Muscle of back (tissue), 11 donors: Measurements from ENCODE around the gene PLEKHN1. TPM values are rescaled to one million over a fixed set of nuclear protein-coding genes. Genes with fewer than 3 reads are reported as not detected.

Experiments
- DNase-seq, 3 donors: peaks; one replicate each; pipeline versions ENCODE4 v3.0.0 to v3.0.0-alpha.2; 2013
- polyA plus RNA-seq, 10 donors: library from polyadenylated mRNA; unstranded; fragments of 120-200 nt; gene quantifications; one replicate each; pipeline ENCODE4 v1.2.1, GENCODE V29; 2013; ENCODE audit not compliant: insufficient read length in 10 of 10

PLEKHN1 gene
- polyA plus RNA-seq, 10 donors, result 0.10 to 1.3 (median 0.25) TPM; not detected in 5

GRCh38 chr1:929712-930632 is 36.3 kb upstream of the PLEKHN1 start:
- no peak for DNase-seq

GRCh38 chr1:930633-931138 is 35.6 kb upstream of the PLEKHN1 start:
- no peak for DNase-seq

- DNase-seq, result no peak
Measured at GRCh38 chr1:931380-932172, 34.7 kb upstream of the PLEKHN1 start.

GRCh38 chr1:932173-932510 is 34.1 kb upstream of the PLEKHN1 start:
- peak in 1 of 3 donors; percentile 11 for DNase-seq

DNA sequence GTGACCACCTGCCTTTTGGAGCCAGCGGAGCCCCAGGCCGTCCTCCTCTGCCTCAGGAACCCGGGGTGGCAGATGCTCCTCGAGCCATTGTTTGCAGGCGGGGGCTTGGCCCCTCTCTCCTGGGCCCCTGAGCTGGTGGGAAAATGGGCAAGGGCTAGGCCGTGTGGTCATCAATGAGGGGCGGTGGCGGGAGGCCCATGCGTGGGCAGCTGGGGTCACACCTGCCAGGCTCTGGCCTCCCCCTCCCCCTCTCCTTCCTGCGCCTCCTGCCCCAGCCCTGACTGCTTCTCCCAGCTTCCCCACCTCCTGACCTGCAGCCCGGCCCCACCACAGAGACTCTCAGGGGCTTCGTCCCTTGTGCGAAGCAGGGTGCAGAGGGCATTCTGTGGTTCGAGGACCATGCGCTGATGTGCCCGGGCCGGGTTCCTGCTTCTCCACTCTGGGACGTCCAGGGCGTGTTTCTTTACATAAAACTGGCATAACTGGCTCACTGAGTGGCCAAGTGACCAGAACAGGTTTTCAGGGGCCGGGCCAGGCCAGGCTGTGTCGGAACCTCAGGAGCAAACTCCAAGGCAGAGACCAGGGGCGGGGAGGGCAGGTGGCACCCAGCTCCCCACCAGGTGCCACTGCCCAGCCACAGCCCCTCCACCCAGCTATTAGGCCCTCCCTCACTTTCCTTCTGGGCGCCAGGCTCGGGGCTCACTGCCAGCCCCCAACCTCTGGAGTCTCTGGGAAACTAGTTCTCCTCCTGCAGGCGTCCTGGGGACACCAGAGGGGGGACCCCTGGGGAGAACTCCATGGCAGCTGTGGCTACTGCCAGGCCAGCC is 33.3 kb upstream of the PLEKHN1 start:
- peak in 1 of 3 donors; percentile 5 for DNase-seq

- peak in 1 of 3 donors; percentile 8 for DNase-seq
Measured at GRCh38 chr1:933603-933940, 32.7 kb upstream of the PLEKHN1 start.

DNA sequence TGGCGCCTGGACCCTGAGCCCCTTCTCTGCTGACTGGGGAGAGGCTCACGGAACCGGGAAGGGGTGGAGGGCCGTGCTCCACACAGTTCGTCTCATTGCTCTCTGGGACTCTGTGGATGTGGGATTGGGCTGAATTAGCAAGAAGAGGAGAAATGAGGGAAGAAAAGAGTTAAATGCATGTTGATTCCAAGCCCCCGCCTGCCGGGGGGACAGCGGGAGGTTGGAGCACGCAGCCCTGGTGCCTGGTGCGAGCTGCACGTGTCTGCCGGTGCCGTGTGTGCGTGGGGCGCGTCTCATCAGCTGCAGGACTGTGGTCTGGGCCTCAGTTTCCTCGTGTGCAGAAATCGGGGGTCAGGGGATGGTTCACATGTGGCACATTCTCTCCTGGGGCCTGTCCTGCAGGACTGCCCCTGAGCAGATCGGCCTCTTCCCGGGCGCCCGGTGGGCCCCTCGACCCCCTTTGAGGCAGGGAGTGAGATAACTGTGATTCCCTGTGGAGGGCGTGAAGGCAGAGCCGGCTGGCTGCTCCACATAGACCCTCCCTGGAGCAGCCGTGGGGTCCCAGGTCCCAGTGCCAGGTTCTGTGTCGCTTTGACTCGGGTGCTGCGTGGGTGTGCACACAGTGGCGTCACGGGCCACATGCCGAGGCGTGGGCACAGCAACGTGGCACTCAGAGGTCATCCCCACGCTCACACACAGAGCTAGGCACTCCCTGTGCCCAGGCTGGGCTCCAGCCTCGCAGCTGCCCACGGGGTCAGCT is 31.1 kb upstream of the PLEKHN1 start:
- DNase-seq, result peak in 1 of 3 donors; percentile 3

DNA sequence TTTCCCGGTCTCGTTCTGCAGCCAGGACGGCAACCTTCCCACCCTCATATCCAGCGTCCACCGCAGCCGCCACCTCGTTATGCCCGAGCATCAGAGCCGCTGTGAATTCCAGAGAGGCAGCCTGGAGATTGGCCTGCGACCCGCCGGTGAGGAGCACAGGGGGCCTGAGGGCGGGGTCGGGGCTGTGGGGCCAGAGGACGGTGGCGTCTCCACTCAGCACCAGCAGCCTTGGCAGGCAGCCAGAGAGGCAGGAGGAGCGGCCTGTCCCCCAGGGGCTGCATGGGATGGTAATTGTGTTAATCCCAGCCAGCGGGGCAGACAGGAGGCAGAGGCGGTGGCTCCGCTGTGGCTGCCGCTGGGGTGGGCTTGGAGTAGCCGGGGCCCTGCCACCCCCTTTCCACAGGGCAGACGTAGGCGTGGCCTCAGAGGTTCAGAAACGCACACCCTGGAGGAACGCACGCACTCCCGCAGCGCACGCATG is 30.5 kb upstream of the PLEKHN1 start:
- DNase-seq, result no peak

DNA sequence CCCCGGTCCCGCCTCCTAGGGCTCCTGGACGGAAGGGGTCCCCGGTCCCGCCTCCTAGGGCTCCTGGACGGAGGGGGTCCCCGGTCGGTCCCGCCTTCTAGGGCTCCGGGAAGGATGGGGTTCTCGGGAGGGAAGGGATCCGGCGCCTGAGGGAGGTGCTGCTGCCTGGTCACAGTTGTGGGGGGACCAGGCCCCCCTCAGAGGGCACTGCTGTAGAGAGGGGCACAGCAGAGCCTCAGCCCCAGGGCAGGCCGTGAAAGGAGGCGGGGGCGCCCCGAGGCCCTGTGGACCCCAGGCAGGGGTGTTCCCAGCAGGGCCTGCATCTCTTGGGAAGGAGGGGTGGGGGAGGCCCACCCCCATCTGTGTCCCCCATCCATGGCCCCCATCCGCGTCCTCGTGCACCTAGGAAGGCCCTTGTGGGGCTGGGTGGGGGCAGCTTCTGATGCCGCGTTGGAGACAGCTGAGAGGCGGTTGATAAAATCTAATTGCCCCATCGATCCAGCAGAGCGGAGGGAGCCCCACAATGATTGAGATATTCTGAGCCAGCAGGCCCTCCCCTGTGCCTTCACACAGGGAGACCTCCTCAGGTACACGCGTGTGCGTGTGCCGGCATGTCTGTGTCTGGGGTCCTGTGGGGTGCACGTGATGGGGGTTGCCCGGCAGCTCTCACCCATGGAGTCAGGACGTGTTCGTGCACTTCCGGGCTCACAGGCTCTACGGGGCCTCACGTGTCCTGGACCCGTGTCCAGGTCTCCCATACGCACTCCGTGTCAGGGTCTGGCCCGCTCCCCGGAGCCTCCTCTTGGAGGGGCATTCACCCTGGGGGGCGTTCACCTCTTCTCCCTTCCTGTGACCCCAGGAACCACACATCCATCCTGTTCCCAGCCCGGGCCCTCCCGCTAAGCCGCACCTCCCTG is 29.7 kb upstream of the PLEKHN1 start:
- no peak for DNase-seq

- no peak for DNase-seq
Measured at GRCh38 chr1:937521-937920, 28.8 kb upstream of the PLEKHN1 start.

DNA sequence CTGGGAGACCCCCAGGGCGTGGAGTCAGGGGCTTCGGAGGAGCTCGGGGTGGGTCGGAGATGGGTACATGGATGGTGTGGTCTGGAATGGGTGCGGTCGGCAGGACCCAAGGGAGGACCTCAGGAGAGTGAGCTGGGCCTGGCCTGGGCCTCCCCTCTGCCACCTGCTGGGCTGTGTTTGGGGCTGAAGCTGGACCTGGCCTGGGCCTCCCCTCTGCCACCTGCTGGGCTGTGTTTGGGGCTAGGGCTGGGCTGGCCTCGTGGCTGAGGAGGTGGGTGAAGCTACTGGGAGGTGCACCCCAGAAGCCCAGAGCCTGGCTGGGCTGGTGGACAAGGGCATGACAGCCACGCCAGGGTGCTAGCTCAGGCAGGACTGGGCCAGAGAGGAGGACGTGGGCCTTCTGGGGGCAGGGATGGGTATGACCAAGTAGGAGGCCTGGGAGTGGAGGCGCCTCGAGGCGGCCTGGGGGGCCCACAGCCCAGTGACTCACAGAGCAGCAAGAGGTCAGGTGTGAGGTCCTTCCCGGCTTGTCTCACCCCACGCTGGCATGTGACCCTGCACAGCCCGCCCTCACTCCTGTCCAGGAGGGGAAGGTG is 28.1 kb upstream of the PLEKHN1 start:
- no peak for DNase-seq

DNA sequence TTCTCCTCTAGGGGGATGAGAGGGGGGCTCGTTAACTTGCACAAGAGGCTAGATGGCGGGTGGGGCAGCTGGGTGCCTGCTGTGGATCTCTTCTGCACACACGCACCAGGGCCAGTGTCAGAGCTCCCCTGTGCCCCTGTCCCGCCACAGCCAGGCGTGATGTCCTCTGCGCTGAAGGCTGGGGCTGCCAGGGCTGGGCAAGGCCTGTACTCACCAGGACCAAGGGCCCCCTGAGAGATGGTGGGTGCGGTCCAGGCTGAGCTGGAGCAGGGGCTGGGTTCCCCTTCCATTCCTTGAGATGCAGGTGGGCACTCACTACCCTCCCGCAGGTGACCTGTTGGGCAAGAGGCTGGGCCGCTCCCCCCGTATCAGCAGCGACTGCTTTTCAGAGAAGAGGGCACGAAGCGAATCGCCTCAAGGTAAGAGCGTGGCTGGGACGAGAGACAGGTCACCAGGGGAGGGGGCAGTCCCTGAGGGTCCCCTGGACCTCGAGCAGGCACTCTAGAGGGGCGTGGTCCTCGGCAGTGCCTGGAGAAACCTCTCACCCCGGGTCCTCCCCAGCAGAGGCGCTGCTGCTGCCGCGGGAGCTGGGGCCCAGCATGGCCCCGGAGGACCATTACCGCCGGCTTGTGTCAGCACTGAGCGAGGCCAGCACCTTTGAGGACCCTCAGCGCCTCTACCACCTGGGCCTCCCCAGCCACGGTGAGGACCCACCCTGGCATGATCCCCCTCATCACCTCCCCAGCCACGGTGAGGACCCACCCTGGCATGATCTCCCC is 27.4 kb upstream of the PLEKHN1 start:
- no peak for DNase-seq

- DNase-seq, result no peak
Measured at GRCh38 chr1:939511-940106, 26.7 kb upstream of the PLEKHN1 start.

GRCh38 chr1:940107-941014 is 25.9 kb upstream of the PLEKHN1 start:
- DNase-seq, result peak; percentile 73 to 84 (median 74)

- peak in 1 of 3 donors; percentile 75 for DNase-seq
Measured at GRCh38 chr1:941015-941587, 25.2 kb upstream of the PLEKHN1 start.

GRCh38 chr1:941588-942383 is 24.5 kb upstream of the PLEKHN1 start:
- peak; percentile 82 to 92 (median 84) for DNase-seq
